Neural cell (in vitro differentiated cells): ENCODE measurements around the gene NLRP6.

Source experiments
- CTCF ChIP-seq: fragments of 450-650 bp; IDR thresholded peaks from 2 replicates; pipeline ENCODE4 v1.5.1; 2014; ENCODE audit warnings: antibody characterized with exemption, mild to moderate bottlenecking, moderate library complexity; ENCODE audit not compliant: poor library complexity, severe bottlenecking
- MXI1 ChIP-seq: fragments of 450-650 bp; conservative IDR thresholded peaks from 2 replicates; pipeline ENCODE4 v1.6.1; 2014; ENCODE audit warnings: antibody characterized with exemption, mild to moderate bottlenecking; ENCODE audit not compliant: poor library complexity, severe bottlenecking
- POLR2AphosphoS5 ChIP-seq: IDR thresholded peaks from 2 replicates; pipeline ENCODE4 v1.6.1; 2012
- REST ChIP-seq: IDR thresholded peaks from 2 replicates; pipeline ENCODE4 v1.6.1; 2012; ENCODE audit warnings: borderline replicate concordance

GRCh38 chr11:285894-286220 lies 7.7 kb downstream of the NLRP6 start:
- no peak for TF ChIP-seq CTCF
- TF ChIP-seq POLR2AphosphoS5: no peak
- TF ChIP-seq MXI1: no peak
- TF ChIP-seq REST: no peak
